Bronchial epithelial cell (primary cell): ENCODE results near the gene PRSS3. TPM values are rescaled to one million over a fixed set of nuclear protein-coding genes. Genes with fewer than 3 reads are reported as not detected.
"Not testable (repeated sequence)": the region's sequence is repeated elsewhere in the genome, so short reads cannot be mapped to it uniquely, and the experiment has no call there.

ENCODE experiments used
- DNase-seq: peaks from one replicate; pipeline ENCODE4 v3.0.0-alpha.2; 2010; ENCODE audit warnings: low read depth
- FAIRE-seq: peaks from 2 replicates; lab custom pipeline; 2011; peaks lifted over from hg19 to GRCh38; lab: Jason Lieb, UNC
- H3K27me3 ChIP-seq: 2 replicates; pipeline ENCODE4 v1.5.1; 2011; ENCODE audit warnings: low read length; ENCODE audit not compliant: control insufficient read depth, insufficient read depth
- H3K36me3 ChIP-seq: 2 replicates; pipeline ENCODE4 v1.5.1; 2011; ENCODE audit warnings: low read length; ENCODE audit not compliant: control insufficient read depth, insufficient read depth
- H3K4me3 ChIP-seq: 2 replicates; pipeline ENCODE4 v1.5.1; 2011; ENCODE audit warnings: mild to moderate bottlenecking, low read depth, low read length, control low read depth
- CTCF ChIP-seq: IDR thresholded peaks from 2 replicates; pipeline ENCODE4 v1.5.1; 2011; ENCODE audit warnings: mild to moderate bottlenecking, moderate library complexity, low read length, control low read depth, inconsistent platforms; ENCODE audit not compliant: insufficient read depth, severe bottlenecking
- total RNA-seq: library from RNA; depleted of rRNA; stranded (reverse); fragments of >200 nt; gene quantifications from 2 replicates; pipeline ENCODE4 v1.2.1, GENCODE V29; 2014

PRSS3 gene
- 69.6 and 95.6 TPM in 2 replicates for total RNA-seq

GRCh38 chr9:33795281-33795680 lies at the start of gene PRSS3:
PRSS3 (plus strand) TSS chr9:33795561; CDS start chr9:33795574, 13 bp downstream.
- no peak for TF ChIP-seq CTCF
- FAIRE-seq (no peak), DNase-seq (peak; percentile 28)
- Histone ChIP-seq H3K27me3 (no peaks in the 10 kb centered on the region), H3K4me3 (no peak within 1 kb of the TSS), H3K36me3 (no peaks in the 10 kb centered on the region)

GRCh38 chr9:33748633-33749304 lies 46.6 kb upstream of the PRSS3 start:
- Histone ChIP-seq H3K36me3 (no peaks in the 10 kb centered on the region), H3K4me3 (no peak overlapping the region), H3K27me3 (no peaks in the 10 kb centered on the region)
- no peak for TF ChIP-seq CTCF
- FAIRE-seq (no peak), DNase-seq (no peak)

GRCh38 chr9:33749305-33749654 lies 46.1 kb upstream of the PRSS3 start:
- not testable (repeated sequence) for FAIRE-seq, DNase-seq, H3K4me3 ChIP-seq, H3K36me3 ChIP-seq, H3K27me3 ChIP-seq

- Histone ChIP-seq H3K4me3 (peak overlapping the region; percentile 52), H3K36me3 (no peaks in the 10 kb centered on the region), H3K27me3 (no peaks in the 10 kb centered on the region)
- TF ChIP-seq CTCF: no peak
- no peak for FAIRE-seq
- no peak for DNase-seq
Observed at GRCh38 chr9:33750307-33750838, 45.0 kb upstream of the PRSS3 start.

- Histone ChIP-seq H3K27me3 (no peaks in the 10 kb centered on the region), H3K36me3 (no peaks in the 10 kb centered on the region), H3K4me3 (peak overlapping the region; percentile 52)
- FAIRE-seq (no peak), DNase-seq (no peak)
- no peak for TF ChIP-seq CTCF
Observed at GRCh38 chr9:33750839-33751339, 44.5 kb upstream of the PRSS3 start.

- Histone ChIP-seq H3K4me3 (no peak overlapping the region), H3K36me3 (no peaks in the 10 kb centered on the region), H3K27me3 (no peaks in the 10 kb centered on the region)
- DNase-seq: no peak
- no peak for FAIRE-seq
- TF ChIP-seq CTCF: no peak
Observed at GRCh38 chr9:33751536-33752129, 43.7 kb upstream of the PRSS3 start.
